CD4-positive, alpha-beta T cell treated with Interleukin-6 at 100 ng/mL for 8 hours (primary cell): ENCODE results near the gene MSH4.
"Not testable (repeated sequence)": the region's sequence is repeated elsewhere in the genome, so short reads cannot be mapped to it uniquely, and the experiment has no call there.

Experiments used
- DNase-seq: peaks from one replicate; pipeline ENCODE4 v3.0.0-alpha.2; 2020; ENCODE audit warnings: mixed read lengths, low spot score

The MSH4 gene

GRCh38 chr1:75943037-75943436, 146.4 kb downstream of the MSH4 start:
- not testable (repeated sequence) for DNase-seq

- DNase-seq, result no peak
Measured at GRCh38 chr1:75950176-75950575, 153.5 kb downstream of the MSH4 start.

GRCh38 chr1:75952016-75952415, 155.3 kb downstream of the MSH4 start:
- DNase-seq, result no peak

- DNase-seq, result no peak
Measured at GRCh38 chr1:75953461-75953860, 156.8 kb downstream of the MSH4 start.

GRCh38 chr1:75954586-75954985, 157.9 kb downstream of the MSH4 start:
- no peak for DNase-seq
